IPS-18c (cell line): ENCODE measurements around the gene TOR3A.
"Not testable (repeated sequence)": the region's sequence is repeated elsewhere in the genome, so short reads cannot be mapped to it uniquely, and the experiment has no call there.

Experiments
- H3K4me3 ChIP-seq: 2 replicates; pipeline ENCODE4 v1.7.0; 2013; ENCODE audit warnings: low read depth, mild to moderate bottlenecking, low read length, moderate library complexity; ENCODE audit not compliant: insufficient read depth
- H3K9me3 ChIP-seq: one replicate; pipeline ENCODE4 v1.6.1; 2013; ENCODE audit warnings: mild to moderate bottlenecking, low read length, moderate library complexity; ENCODE audit not compliant: control insufficient read depth, insufficient read depth

The TOR3A gene, protein sequence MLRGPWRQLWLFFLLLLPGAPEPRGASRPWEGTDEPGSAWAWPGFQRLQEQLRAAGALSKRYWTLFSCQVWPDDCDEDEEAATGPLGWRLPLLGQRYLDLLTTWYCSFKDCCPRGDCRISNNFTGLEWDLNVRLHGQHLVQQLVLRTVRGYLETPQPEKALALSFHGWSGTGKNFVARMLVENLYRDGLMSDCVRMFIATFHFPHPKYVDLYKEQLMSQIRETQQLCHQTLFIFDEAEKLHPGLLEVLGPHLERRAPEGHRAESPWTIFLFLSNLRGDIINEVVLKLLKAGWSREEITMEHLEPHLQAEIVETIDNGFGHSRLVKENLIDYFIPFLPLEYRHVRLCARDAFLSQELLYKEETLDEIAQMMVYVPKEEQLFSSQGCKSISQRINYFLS

DNA sequence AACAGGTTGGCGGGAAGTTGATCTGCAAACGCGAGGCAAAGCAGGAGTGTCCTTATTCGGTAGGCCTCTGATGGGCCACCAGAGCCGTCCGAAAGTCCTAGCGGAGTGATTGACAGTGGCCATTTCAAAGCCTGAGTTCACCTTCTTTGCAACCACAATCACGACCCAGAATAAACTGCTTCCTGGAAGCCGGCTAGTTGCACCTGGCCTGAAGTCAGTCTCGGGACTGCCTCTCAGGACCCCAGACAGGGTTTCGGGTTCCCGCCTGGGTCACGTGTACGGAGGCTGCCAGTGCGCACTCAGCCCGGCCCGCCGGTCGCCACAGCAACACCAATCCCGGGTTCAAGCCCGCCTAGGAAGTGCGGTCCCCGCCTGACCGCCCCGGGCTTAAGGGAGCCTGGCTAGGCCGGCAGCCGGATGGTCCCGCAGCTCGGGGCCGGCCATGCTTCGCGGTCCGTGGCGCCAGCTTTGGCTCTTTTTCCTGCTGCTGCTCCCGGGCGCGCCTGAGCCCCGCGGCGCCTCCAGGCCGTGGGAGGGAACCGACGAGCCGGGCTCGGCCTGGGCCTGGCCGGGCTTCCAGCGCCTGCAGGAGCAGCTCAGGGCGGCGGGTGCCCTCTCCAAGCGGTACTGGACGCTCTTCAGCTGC is at the start of gene TOR3A:
TOR3A (plus strand) TSS at position 384 of the 646 bp plus-strand sequence; CDS start at position 443, 59 bp downstream.
- H3K4me3 ChIP-seq = peak within 1 kb of the TSS; percentile 84
- H3K9me3 ChIP-seq = no peaks in the 10 kb centered on the region

- no peaks in the 10 kb centered on the region for H3K9me3 ChIP-seq
- H3K4me3 ChIP-seq = no peak overlapping the region
Measured at GRCh38 chr1:179034720-179035119, 47.1 kb upstream of the TOR3A start.

- Histone ChIP-seq H3K9me3 (no peaks in the 10 kb centered on the region), H3K4me3 (no peak overlapping the region)
Measured at GRCh38 chr1:179036844-179037465, 44.9 kb upstream of the TOR3A start.

GRCh38 chr1:179038528-179039281 is 43.2 kb upstream of the TOR3A start:
- no peaks in the 10 kb centered on the region for H3K9me3 ChIP-seq

GRCh38 chr1:179039502-179040174 is 42.2 kb upstream of the TOR3A start:
- H3K9me3 ChIP-seq, H3K4me3 ChIP-seq: not testable (repeated sequence)

More at GRCh38 chr1:179038528-179039281, 43.2 kb upstream of the TOR3A start:
- H3K4me3 ChIP-seq = no peak overlapping the region

DNA sequence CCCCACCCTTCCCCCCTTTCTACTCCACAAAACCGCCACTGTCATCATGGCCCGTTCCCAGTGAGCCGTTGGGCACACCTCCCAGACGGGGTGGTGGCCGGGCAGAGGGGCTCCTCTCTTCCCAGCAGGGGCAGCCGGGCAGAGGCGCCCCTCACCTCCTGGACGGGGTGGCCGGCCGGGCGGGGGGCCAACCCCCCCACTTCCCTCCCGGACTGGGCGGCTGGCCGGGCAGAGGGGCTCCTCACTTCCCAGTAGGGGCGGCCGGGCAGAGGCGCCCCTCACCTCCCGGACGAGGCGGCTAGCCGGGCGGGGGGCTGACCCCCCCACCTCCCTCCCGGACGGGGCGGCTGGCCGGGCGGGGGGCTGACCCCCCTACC is 41.7 kb upstream of the TOR3A start:
- H3K9me3 ChIP-seq, H3K4me3 ChIP-seq: not testable (repeated sequence)

- no peak overlapping the region for H3K4me3 ChIP-seq
- no peaks in the 10 kb centered on the region for H3K9me3 ChIP-seq
Measured at GRCh38 chr1:179042087-179042486, 39.8 kb upstream of the TOR3A start.

DNA sequence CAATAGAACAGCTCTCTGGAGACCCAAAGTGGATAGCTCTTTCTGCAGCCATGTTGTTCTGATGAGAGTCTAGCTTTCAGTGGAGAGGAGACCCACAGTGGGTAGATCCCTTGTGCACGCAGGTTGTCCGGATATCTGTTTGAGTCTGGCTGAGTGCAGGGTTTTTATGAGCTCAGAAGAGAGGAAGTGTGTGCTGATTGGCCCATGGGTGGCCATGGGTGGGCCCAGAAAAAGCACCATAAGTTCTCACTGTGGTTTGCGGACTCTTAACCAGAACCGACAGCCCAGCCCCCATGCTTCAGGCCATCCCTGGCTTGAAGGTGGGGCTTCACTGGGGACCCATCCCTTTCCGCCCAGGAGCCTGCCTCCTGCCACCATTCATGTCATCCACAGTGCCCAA is 39.2 kb upstream of the TOR3A start:
- no peak overlapping the region for H3K4me3 ChIP-seq
- H3K9me3 ChIP-seq = no peaks in the 10 kb centered on the region

- H3K9me3 ChIP-seq = no peaks in the 10 kb centered on the region
Measured at GRCh38 chr1:179043266-179043665, 38.6 kb upstream of the TOR3A start.

GRCh38 chr1:179043907-179044306 is 38.0 kb upstream of the TOR3A start:
- no peak overlapping the region for H3K4me3 ChIP-seq
- H3K9me3 ChIP-seq = no peaks in the 10 kb centered on the region

More at GRCh38 chr1:179043266-179043665, 38.6 kb upstream of the TOR3A start:
- no peak overlapping the region for H3K4me3 ChIP-seq

GRCh38 chr1:179046808-179047635 is 34.8 kb upstream of the TOR3A start:
- H3K4me3 ChIP-seq = no peak overlapping the region
- H3K9me3 ChIP-seq = no peaks in the 10 kb centered on the region

GRCh38 chr1:179047636-179047997 is 34.3 kb upstream of the TOR3A start:
- no peaks in the 10 kb centered on the region for H3K9me3 ChIP-seq

DNA sequence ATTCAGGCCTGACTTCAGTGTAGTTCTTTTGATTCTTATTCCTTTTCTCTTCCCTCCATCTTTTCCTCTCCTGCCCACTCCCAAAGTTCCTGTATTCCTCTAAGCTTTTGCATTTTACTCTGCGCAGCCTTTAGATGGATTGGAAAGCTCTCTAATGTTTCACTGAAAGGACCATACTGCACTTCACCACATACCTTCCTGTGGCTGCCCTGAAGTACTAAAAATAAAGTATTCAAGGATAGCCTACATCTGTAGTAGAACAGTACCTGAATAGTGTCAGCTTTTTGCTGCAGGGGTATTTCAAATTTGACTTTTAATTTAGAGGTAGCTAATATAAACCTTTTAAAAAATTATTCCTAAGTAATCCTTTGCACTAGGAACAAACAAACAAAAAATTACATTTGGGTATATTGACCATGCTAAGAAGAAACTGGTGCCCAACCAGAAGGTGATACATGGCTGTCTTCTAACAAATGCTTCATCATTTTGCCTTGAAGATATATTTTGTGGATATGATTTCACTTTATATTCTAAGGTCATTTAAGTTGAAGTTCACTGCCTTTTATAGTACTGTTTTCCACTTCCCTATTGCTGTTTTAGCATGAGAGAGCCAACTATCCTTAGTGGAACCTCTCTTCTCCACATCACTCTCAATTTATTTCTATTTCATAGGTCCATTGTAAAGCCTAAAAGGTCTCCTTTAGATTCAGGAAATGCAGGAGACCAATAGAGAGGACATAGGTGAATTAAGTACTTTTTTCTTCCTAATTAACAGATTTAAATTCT is 33.3 kb upstream of the TOR3A start:
- Histone ChIP-seq H3K9me3 (no peaks in the 10 kb centered on the region), H3K4me3 (no peak overlapping the region)

More at GRCh38 chr1:179047636-179047997, 34.3 kb upstream of the TOR3A start:
- H3K4me3 ChIP-seq = no peak overlapping the region

GRCh38 chr1:179052776-179053175 is 29.1 kb upstream of the TOR3A start:
- no peaks in the 10 kb centered on the region for H3K9me3 ChIP-seq

DNA sequence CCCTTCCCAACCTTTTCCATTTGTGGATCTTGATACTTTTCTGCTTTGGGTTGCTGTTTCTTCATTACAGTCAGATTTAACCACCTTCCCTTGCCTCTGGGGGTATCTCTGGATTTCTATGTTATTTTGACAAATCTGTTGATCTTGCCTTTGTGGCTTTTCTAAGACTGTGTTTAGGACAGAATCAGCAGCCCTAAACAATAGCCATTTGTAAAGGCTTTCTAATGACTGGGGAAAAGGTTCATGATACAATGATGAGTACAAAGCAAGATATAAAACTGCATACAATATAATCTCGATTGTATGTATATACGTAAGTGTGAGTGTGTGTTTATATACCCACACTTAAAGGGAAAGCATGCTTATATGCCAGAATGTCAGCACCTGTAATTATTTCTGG is 28.4 kb upstream of the TOR3A start:
- no peaks in the 10 kb centered on the region for H3K9me3 ChIP-seq
- no peak overlapping the region for H3K4me3 ChIP-seq

More at GRCh38 chr1:179052776-179053175, 29.1 kb upstream of the TOR3A start:
- no peak overlapping the region for H3K4me3 ChIP-seq
